ENCODE measurements around the gene GPATCH3. TPM values are rescaled to one million over a fixed set of nuclear protein-coding genes. Genes with fewer than 3 reads are reported as not detected.

GPATCH3 gene
- total RNA-seq, 1 donor from 2014 or later: 26.0 TPM

GRCh38 chr1:26938004-26938658, 37.9 kb upstream of the GPATCH3 start:
- Mint-ChIP-seq H3K27me3 (no peaks in the 10 kb centered on the region), H3K36me3 (ENCODE audit: low read depth) (peaks cover 56% of the 10 kb centered on the region), H3K27ac (no peak overlapping the region), H3K4me3 (no peak overlapping the region), H3K9me3 (no peaks in the 10 kb centered on the region), H3K4me1 (peaks cover 2% of the 10 kb centered on the region)
- intact Hi-C loops (cut with micrococcal nuclease): no loop called here
- no peak for DNase-seq
- no peak for TF ChIP-seq CTCF (IDR thresholded peaks at IDR 0.05)
- ATAC-seq (ENCODE audit: low read depth): no peak
- POLR2A ChIA-PET: interaction anchor here (1.3 kb wide), 1 partner anchor 38 kb away, joined by 3 read pairs; the partner anchor contains the start of gene GPATCH3
- CTCF ChIA-PET: no interaction called here

- no peak for DNase-seq
- Mint-ChIP-seq H3K4me1 (peaks cover 13% of the 10 kb centered on the region), H3K27me3 (no peaks in the 10 kb centered on the region), H3K4me3 (no peak overlapping the region), H3K9me3 (no peaks in the 10 kb centered on the region), H3K27ac (no peak overlapping the region), H3K36me3 (ENCODE audit: low read depth) (peaks cover 51% of the 10 kb centered on the region)
- ChIA-PET POLR2A (interaction anchor here (1.3 kb wide), 1 partner anchor 36 kb away, joined by 3 read pairs; the partner anchor contains the start of gene GPATCH3), CTCF (no interaction called here)
- intact Hi-C loops (cut with micrococcal nuclease): no loop called here
- no peak for ATAC-seq (ENCODE audit: low read depth)
- no peak for TF ChIP-seq CTCF (IDR thresholded peaks at IDR 0.05)
These were observed 36.6 kb upstream of the GPATCH3 start for GRCh38 chr1:26936823-26937222.

- no peak for TF ChIP-seq CTCF (IDR thresholded peaks at IDR 0.05)
- H3K4me3 Mint-ChIP-seq: peak overlapping the region; percentile 44
- intact Hi-C loops (cut with micrococcal nuclease): loop anchor here (1.0 kb wide), 1 partner anchor 11 kb away; the partner anchor contains the start of gene NUDC
- peaks cover 13% of the 10 kb centered on the region for H3K4me1 Mint-ChIP-seq
- no peaks in the 10 kb centered on the region for H3K9me3 Mint-ChIP-seq
- ChIA-PET POLR2A (interaction anchor here (0.6 to 1.1 kb wide), 3 partner anchors 11 to 42 kb away, joined by 3 to 10 read pairs (median 3); partner anchors contain the start of genes GPN2 and NUDC), CTCF (no interaction called here)
- DNase-seq (no peak), ATAC-seq (ENCODE audit: low read depth) (peak; percentile 98)
- H3K27ac Mint-ChIP-seq: peak overlapping the region; percentile 62
- peaks cover 59% of the 10 kb centered on the region for H3K36me3 Mint-ChIP-seq (ENCODE audit: low read depth)
- no peaks in the 10 kb centered on the region for H3K27me3 Mint-ChIP-seq
These were observed 32.3 kb upstream of the GPATCH3 start for GRCh38 chr1:26932531-26932930.

- H3K27me3 Mint-ChIP-seq: no peaks in the 10 kb centered on the region
- DNase-seq: no peak
- ChIA-PET CTCF (interaction anchor here (0.8 kb wide), 1 partner anchor 374 kb away, joined by 3 read pairs; no protein-coding TSS in a partner anchor), POLR2A (interaction anchor here (0.7 kb wide), 1 partner anchor 38 kb away, joined by 3 read pairs; no protein-coding TSS in a partner anchor)
- peak overlapping the region; percentile 96 for H3K4me3 Mint-ChIP-seq
- no peak for ATAC-seq (ENCODE audit: low read depth)
- H3K9me3 Mint-ChIP-seq: no peaks in the 10 kb centered on the region
- H3K36me3 Mint-ChIP-seq (ENCODE audit: low read depth): peaks cover 46% of the 10 kb centered on the region
- intact Hi-C loops (cut with micrococcal nuclease): loop anchor here (10.0 kb wide), 1 partner anchor 311 kb away; the partner anchor contains the start of gene WDTC1
- H3K27ac Mint-ChIP-seq: no peak overlapping the region
- H3K4me1 Mint-ChIP-seq: peaks cover 31% of the 10 kb centered on the region
- no peak for TF ChIP-seq CTCF (IDR thresholded peaks at IDR 0.05)
These were observed 23.4 kb upstream of the GPATCH3 start for GRCh38 chr1:26923711-26924110.

GRCh38 chr1:26922901-26923300, 22.6 kb upstream of the GPATCH3 start:
- H3K36me3 Mint-ChIP-seq (ENCODE audit: low read depth): peaks cover 38% of the 10 kb centered on the region
- ATAC-seq (ENCODE audit: low read depth): no peak
- H3K27me3 Mint-ChIP-seq: no peaks in the 10 kb centered on the region
- TF ChIP-seq CTCF (IDR thresholded peaks at IDR 0.05): no peak
- H3K4me1 Mint-ChIP-seq: peaks cover 31% of the 10 kb centered on the region
- CTCF ChIA-PET: no interaction called here
- H3K9me3 Mint-ChIP-seq: no peaks in the 10 kb centered on the region
- POLR2A ChIA-PET: interaction anchor here (0.9 to 2.0 kb wide), 2 partner anchors 9 to 451 kb away, joined by 3 to 10 read pairs; partner anchors contain the start of gene HMGN2
- H3K4me3 Mint-ChIP-seq: peak overlapping the region; percentile 96
- intact Hi-C loops (cut with micrococcal nuclease): loop anchor here (10.0 kb wide), 1 partner anchor 312 kb away; the partner anchor contains the start of gene WDTC1
- H3K27ac Mint-ChIP-seq: peak overlapping the region; percentile 77
- DNase-seq: no peak
